AG08395 (cell line): ENCODE measurements around the gene PHACTR1.
"Not testable (repeated sequence)": the region's sequence is repeated elsewhere in the genome, so short reads cannot be mapped to it uniquely, and the experiment has no call there.

Experiments
- DNase-seq: peaks from one replicate; pipeline ENCODE4 v3.0.0; 2012; ENCODE audit warnings: mixed read lengths, low spot score

Gene PHACTR1

GRCh38 chr6:13238640-13239216 is 522.2 kb downstream of the PHACTR1 start:
- DNase-seq = no peak

DNA sequence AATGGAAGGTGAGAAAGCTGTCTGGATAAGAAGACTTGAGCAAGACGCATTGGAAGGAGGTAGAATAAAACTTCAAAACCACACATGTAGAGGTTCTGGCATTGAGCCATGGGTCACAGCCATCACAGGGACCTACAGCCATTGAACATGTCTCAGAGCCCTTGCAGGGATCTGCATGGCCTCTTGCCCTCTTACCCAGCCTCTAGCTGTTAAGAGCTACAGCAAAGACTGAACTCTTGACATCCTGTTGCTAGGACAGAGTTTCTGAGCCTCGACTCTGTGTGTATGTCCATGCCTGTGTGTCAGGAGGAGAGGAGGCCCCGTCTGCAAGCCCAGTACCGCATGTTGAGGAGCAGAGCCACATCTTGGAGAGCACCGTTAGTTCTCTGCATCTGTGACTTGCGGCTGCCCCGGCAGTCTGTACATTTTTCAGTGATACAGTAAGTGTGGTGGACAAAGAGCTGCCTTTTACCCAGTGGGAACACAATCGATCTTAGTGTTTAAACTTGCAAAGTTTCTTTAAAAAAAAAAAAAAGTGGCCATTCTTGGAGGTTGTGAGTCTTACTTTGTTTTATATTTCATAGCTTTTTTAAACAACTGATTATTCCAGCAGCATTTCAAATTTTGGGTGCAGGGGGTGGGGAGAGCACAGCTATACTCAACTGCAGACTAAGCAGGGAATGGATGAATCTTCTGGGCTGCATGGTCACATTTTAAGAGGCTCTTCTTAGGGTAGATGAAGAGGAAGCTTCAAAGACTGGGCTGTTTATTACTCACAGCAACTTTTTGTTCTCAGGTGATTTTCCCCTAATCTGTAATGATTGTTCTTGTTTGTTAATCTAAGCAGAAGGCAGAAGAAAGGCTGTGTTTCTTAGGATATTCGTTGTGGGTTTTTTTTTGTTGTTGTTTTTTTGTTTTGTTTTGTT is 523.2 kb downstream of the PHACTR1 start:
- DNase-seq = no peak

GRCh38 chr6:13241364-13241763 is 524.8 kb downstream of the PHACTR1 start:
- no peak for DNase-seq

- no peak for DNase-seq
Measured at GRCh38 chr6:13242178-13242577, 525.6 kb downstream of the PHACTR1 start.

- no peak for DNase-seq
Measured at GRCh38 chr6:13242590-13242989, 526.0 kb downstream of the PHACTR1 start.

DNA sequence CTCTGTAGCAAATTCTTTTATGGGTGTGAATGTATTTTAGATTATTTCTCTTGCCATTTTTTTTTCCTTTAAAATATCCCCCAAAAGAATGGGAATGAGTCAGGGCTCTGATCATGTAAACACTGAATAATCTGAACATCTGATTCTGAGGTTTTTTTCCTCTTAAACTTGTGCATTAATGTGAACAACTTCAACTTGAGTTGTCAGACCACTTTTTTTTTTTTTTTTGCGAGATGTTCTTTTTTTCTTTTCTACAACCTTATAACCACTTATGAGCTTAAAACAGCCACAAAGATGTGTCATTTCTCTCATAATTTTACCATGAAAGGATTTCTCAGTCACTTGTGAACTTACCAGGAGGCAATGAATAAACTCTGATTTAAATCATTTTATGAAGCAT is 526.5 kb downstream of the PHACTR1 start:
- DNase-seq = no peak

GRCh38 chr6:13243745-13244144 is 527.2 kb downstream of the PHACTR1 start:
- DNase-seq = not testable (repeated sequence)

DNA sequence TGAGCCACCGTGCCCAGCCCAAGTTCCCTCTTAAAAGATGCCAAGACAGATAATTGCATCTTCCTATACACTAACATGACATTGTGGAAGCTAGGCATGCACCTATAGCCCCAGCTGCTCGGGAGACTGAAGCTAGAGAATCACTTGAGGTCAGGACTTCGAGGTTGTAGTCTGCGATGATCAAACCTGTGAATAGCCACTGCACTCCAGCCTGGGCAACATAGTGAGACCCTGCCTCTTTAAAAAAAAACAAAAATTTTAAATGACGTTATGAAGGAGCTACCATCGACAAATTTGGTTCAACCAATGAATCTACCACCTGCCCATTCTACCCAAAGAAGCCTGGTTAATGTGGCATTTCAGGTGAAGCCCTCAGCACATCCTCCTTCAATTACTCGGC is 531.1 kb downstream of the PHACTR1 start:
- DNase-seq = no peak

- no peak for DNase-seq
Measured at GRCh38 chr6:13248053-13248452, 531.5 kb downstream of the PHACTR1 start.

GRCh38 chr6:13248584-13248985 is 532.0 kb downstream of the PHACTR1 start:
- DNase-seq = no peak

DNA sequence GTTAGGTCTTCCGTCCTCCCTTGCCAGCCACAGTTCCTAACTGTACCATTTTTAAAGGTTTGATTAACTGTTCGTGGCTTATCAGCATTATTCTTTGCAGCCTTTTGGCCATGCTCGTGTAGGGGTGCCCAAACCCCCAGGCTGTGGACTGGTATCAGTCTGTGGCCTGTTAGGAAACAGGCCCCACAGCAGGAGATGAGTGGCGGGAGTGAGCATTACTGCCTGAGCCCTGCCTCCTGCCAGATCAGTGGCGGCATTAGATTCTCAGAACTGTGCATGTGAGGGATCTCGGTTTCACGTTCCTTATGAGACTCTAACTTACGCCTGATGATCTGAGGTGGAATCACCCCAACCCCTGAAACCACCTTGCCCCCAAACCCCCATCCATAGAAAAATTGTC is 532.4 kb downstream of the PHACTR1 start:
- no peak for DNase-seq

DNA sequence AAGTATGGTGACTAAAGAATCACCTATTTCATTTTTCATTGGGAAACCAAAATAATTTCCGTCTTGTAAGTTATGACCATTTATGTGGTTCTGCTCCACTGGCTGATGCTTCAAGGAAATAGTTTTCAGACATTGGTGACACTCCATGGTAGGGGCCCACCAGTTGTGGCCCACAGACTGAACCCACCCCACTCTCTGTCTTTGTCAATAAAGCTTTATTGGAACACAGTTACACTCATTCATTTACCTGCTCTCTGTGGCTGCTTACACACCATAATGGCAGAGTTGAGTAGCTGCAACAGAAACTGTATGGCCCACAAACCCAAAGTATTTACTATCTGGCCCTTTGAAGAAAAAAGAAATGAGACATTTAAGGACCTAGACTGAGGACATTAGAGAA is 533.2 kb downstream of the PHACTR1 start:
- no peak for DNase-seq

DNA sequence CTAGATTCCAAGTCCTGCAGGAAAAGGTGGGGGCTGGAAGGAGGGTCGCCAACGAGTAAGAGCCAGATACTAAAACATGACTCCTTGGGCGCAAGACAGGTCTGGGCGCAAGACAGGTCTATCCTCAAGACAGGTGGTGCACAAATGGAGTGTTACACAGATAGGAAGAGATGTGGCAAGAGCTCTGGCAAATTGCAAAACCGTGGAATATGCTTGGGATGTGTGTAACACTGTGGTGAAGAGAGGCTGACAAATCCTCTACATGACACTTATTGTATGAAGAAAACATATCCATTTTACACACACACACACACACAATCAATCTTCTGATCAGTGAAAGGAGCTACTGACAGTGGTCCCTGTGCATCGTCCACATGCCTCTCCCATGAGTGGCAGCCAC is 534.1 kb downstream of the PHACTR1 start:
- DNase-seq = no peak

DNA sequence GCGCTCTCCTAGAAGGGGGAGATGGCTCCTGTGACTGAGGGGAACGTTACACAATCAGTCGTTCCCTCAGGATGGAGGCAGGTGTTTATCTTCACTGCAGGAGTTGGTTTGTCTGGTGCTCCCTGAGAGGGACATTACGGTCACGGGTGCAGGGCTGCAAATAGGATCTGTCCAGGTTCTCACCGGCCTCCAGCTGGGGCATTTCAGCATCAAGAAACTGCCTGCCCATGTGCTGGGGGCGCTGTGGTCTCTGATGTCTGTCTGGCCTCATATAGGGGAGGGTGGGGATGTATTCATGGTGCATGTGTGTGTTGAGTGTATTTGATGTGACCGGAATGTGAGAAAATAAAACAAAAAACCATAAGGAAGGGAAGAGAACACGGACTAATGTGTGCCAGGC is 534.7 kb downstream of the PHACTR1 start:
- DNase-seq = no peak

- DNase-seq = no peak
Measured at GRCh38 chr6:13252790-13253189, 536.2 kb downstream of the PHACTR1 start.

DNA sequence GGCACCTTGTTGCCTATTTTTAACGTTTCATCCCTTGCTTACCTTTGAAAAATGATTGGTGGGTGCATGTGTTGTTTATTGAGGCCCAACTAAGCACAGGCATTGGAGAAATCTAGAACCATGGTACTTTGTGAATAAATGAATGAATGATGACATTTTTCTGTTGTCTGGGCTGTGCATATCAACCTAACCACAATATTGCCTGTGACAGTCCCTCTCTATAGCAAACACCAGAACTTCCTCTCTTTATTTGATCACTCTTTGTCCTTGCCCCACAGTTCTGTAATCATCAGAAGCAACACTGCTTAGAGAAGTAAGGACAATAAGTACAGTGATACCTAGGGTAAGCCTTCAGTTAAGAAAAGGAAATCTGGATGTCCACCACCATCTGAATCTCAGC is 536.7 kb downstream of the PHACTR1 start:
- DNase-seq = no peak

DNA sequence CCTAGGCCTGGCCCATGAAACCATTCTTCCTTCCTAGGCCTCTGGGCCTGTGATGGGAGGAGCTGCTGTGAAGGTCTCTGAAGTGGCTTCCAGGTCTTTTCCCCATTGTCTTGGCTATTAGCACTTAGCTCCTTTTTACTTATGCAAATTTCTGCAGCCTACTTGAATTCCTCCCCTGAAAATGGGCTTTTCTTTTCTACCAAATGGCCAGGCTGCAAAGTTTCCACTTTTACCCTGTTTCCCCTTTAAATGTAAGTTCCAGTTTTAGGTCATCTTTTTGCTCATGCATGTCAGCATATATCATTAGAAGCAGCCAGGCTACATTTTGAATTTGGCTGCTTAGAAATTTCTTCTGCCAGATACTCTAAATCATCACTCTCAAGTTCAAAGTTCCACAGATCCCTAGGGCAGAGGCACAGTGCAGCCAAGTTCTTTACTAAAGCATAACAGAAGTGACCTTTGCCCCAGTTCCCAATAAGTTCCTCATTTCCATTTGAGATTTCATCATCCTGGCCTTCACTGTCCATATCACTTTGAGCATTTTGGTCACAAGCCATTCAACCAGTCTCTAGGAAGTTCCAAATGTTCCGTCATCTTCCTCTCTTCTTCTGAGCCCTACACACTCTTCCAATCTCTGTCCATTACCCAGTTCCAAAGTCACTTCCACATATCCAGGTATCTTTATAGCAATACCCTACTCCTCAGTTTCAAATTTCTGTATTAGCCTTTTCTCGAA is 539.9 kb downstream of the PHACTR1 start:
- no peak for DNase-seq

DNA sequence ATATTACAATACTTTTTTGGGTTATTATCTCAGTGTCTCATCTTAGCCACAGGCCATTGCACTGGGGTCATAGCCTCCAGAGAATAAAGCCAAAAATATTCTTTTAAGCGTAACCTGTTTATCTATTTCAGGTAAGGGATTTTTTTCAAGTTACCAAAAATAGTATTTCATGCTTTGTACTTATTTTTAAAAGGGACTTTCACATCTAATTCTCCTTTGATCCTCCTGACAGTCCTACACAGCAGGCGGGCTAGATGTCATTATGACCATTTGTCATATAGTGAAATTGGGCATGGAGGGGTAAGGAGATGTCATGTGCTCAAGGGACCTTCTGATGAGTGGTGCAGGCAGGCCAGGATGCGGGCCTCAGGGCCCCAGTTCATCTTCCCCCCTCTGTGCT is 542.8 kb downstream of the PHACTR1 start:
- no peak for DNase-seq

DNA sequence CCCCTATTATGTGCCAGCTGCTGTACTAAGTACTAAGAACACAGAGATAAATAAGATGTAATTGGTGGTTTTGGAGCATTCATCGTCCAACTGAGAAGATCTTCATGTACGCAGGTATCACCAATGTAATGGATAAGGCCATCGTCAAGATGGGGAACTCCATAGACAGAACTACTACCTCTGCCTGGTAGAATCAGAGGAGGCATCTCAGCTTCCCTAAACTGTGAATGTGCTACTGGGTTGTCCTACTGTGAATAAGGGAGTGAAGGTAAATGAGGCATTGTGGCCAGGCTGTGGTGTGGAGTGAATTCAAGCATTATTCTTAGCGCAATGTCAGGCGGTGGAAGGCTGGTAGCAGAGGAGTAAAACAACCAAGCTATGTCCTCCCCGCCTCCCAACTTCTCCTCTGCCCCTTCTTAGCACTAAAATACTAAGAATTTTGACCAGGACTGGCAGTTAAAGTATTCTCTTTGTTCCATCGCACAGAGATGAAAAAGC is 543.6 kb downstream of the PHACTR1 start:
- no peak for DNase-seq

- no peak for DNase-seq
Measured at GRCh38 chr6:13260831-13261230, 544.3 kb downstream of the PHACTR1 start.

DNA sequence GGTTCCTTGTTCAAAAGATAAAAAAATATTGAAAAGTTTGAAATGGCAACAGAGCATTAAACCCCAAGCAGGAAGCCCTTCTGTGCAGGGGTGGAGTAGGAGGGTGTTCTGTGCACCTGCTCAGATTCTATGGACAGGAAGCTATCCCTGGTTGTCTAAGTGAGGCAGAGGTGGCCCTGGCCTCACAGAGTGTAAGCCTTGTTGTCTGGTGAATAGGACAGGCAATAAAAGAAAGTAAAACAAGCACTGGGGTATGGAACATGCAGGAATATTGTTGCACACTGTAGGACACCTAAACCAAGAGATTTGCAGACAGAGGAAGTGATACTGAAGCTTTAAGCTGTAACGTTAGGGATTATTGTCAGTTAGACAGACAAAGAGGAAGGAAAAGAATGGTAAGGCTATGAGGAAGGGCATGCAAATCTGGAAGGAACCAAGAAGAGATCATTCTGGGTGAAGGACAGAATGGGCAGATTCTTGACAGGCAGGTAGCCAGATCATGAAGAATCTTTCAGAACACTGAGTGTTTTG is 545.0 kb downstream of the PHACTR1 start:
- no peak for DNase-seq
